MM.1S (cell line): ENCODE data around the gene RAB38.

ENCODE experiments used
- CTCF ChIP-seq: fragments of 300-600 bp; sonication (generic); IDR thresholded peaks from 2 replicates; pipeline ENCODE4 v1.5.1; 2016; ENCODE audit warnings: antibody characterized with exemption, low read length, mixed read lengths
- EZH2 ChIP-seq: fragments of 300-600 bp; sonication (generic); optimal IDR thresholded peaks from 2 replicates; pipeline ENCODE3; 2017; ENCODE audit warnings: low read depth, mild to moderate bottlenecking, antibody characterized with exemption, low read length, mixed read lengths
- EZH2phosphoT487 ChIP-seq: fragments of 300-600 bp; sonication (generic); IDR thresholded peaks from 2 replicates; pipeline ENCODE4 v1.6.1; 2018; ENCODE audit warnings: antibody characterized with exemption, low read length

DNA sequence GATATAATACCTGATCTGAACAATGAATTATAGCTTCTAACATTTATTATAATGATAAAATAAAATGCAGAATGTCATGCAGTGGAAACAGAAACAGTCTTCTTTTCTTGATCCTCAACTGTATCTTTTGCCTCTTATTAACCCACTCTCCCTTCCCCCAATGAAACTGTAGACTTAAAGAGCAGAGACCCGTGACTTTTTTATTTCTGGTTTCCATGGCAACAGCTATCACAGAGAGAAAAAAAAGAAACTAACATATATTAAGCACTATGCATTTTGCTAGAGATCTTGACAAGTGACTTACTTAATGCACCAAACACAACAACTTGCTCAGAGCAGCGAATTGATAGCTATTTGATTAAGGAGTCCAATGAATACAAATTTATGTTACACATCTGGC lies 69.3 kb downstream of the RAB38 start:
- no peak for TF ChIP-seq CTCF
- no peak for TF ChIP-seq EZH2
- no peak for TF ChIP-seq EZH2phosphoT487
